HG03060 (cell line): Measurements from ENCODE around the gene DAAM1.

Source experiments
- ATAC-seq: cut with Tn5 transposase; IDR thresholded peaks from one replicate; pipeline ENCODE4 v1.9.1; 2021; ENCODE audit warnings: low read depth, moderate number of reproducible peaks; ENCODE audit not compliant: unreplicated experiment

The DAAM1 gene

GRCh38 chr14:59309291-59309900 is 120.9 kb downstream of the DAAM1 start:
- ATAC-seq, result no peak

DNA sequence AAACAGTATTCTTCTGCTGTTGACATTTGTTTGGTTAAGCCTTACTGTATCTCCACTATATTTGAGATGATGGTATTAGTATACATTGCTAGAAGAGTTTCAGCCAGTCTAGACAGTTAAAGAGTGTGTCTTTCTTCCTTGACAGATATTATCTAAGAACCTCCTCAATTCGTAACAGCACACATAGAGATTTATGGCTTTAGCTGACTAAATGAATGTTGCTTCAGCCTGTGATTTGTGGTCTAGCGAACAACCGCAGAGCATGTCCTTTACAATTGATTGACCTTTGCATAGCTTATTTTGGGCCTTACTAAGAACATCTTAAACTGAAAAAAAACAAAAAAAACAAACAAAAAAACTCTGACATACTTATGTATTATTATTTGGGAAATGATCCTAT is 122.2 kb downstream of the DAAM1 start:
- ATAC-seq, result no peak

GRCh38 chr14:59311723-59312122 is 123.3 kb downstream of the DAAM1 start:
- no peak for ATAC-seq

DNA sequence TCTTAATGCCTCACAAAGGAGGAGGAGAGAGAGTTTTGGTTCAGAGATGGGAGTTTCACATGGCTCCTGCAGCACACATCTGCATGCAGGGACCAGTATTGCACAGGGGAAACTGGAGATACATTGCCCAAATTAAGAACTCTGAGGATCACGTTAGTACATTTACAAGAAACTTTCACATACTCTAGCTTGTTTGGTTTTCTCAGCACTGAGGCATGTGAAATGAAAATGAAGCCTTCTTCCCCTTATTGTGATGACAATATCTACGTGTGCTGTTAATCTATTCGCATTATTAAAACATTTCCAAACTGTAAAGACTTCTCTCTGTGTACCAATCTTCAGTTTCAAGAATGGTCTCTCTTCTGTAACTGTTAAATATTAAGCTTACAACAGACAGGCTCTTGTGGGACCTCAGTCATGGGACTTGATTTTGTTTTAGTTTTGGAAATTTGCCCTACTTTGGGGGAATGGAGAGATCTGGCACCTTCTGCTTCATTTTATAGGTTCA is 124.7 kb downstream of the DAAM1 start:
- no peak for ATAC-seq

GRCh38 chr14:59313658-59314608 is 125.5 kb downstream of the DAAM1 start:
- ATAC-seq, result no peak

- ATAC-seq, result no peak
These were observed 126.6 kb downstream of the DAAM1 start for GRCh38 chr14:59314953-59315599.

GRCh38 chr14:59316151-59316830 is 127.8 kb downstream of the DAAM1 start:
- ATAC-seq, result no peak

- ATAC-seq, result no peak
These were observed 128.9 kb downstream of the DAAM1 start for GRCh38 chr14:59317346-59317745.

DNA sequence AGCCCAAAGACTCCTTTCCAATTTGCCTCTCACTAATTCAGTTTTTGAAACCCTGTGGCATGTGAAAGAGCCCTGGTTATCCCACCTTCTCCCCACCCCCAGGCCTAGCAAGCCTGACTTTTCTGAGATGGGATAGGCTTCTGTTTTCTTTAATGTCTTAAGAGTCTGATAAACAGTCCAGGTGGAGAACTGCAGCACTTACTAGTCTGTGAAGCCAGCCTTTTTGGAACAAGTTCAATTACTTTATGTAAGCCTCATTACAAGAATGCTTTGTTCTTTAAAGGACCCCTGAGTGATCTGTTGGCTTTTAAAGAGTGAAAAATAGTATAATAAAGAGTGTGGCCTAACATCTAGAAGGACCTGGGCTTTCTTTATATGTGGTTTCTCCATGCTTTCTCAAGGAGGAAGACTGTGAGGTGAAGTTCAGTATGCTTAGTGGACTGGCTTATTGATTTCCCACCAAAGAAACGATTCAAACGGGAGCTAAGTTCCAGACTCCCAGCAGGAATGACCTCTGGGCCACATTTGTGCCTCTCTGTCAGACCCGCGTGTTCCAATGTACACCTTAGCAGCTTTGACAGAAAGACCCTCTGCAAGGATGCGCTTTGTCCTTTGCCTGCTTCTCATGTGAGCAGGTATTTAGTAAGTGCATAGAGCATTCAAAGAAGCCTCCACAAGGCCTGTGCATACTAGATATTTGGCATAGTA is 129.5 kb downstream of the DAAM1 start:
- ATAC-seq, result no peak

GRCh38 chr14:59318908-59319307 is 130.4 kb downstream of the DAAM1 start:
- no peak for ATAC-seq

- no peak for ATAC-seq
These were observed 131.9 kb downstream of the DAAM1 start for GRCh38 chr14:59320361-59320760.

DNA sequence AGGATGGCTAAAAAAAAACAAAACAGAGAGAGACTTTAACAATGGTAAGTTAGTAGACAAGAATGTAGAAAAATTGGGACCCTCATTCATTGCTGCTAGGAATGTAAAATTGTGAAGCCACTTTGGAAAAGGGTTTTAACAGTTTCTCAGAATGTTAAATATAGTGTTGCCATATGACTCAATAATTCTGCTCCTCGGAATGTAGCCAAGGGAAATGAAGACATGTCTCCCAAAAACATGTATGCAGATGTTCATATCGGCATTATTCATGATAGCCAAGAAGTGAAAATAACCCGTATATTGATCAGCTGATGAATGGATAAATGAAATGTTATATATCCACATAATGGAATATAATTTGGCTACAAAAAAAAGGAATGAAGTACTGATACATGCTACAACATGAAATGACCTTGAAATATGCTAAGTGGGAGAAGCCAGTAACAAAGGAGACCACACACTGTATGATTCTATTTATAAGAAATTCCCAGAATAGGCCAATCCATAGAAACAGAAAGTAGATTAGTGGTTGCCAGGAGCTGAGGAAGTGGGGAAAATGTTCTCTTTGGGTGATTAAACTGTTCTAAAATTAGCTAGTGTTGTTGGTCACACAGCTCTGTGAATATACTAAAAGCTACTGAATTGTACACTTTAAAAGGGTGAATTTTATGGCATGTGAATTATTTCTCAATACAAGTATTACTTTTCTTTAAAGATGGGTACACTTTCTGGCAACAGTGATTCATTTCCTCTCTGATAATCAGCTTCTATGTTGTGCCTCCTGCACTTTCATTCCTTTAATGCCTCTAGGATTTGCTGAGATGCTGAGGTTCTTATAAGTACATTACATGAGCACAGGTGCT is 132.5 kb downstream of the DAAM1 start:
- no peak for ATAC-seq

GRCh38 chr14:59321626-59321949 is 133.1 kb downstream of the DAAM1 start:
- ATAC-seq, result no peak

- no peak for ATAC-seq
These were observed 137.4 kb downstream of the DAAM1 start for GRCh38 chr14:59325906-59326305.

GRCh38 chr14:59328454-59328853 is 140.0 kb downstream of the DAAM1 start:
- ATAC-seq, result no peak

GRCh38 chr14:59330455-59330854 is 142.0 kb downstream of the DAAM1 start:
- ATAC-seq, result no peak

DNA sequence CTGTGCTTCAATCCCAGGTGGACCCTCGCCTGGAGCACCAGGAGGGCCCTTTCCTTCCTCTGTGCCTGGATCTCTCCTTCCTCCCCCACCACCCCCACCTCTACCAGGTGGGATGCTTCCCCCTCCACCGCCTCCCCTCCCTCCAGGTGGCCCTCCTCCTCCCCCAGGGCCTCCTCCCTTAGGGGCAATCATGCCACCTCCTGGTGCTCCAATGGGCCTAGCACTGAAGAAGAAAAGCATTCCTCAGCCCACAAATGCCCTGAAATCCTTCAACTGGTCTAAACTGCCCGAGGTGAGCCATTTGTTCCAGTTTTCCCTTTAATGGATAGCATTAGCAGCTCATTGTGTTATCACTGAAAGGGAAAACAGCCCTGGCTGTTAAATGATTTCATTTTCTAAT is 142.8 kb downstream of the DAAM1 start:
- no peak for ATAC-seq

DNA sequence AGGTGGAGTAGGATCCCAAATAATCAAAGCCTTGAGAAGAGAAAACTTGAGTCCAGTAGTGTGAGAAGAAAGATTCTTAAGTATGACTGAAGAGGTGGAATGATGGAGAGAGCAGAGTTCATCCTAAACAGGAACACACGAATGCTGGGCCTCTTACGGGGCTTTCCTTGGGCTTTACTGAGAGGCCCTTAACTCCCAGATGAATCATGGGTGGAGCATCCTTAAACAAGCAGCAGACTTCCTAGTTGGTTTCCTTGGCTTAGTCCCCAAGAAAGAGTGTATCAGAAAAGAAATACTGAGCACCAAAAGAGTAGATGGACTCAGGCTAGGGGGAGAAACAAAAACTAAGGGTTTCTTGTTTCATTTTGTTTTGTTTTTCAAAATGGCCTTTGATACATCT is 144.3 kb downstream of the DAAM1 start:
- ATAC-seq, result no peak

- ATAC-seq, result no peak
These were observed 144.8 kb downstream of the DAAM1 start for GRCh38 chr14:59333235-59333634.
